Activated naive CD8-positive, alpha-beta T cell treated with anti-CD3 and anti-CD28 coated beads for 36 hours (primary cell): ENCODE data around the gene ANAPC2. TPM values are rescaled to one million over a fixed set of nuclear protein-coding genes. Genes with fewer than 3 reads are reported as not detected.

Experiments used
- DNase-seq: peaks from one replicate; pipeline ENCODE4 v3.0.0; 2021
- H3K27ac Mint-ChIP-seq: one replicate; pipeline ENCODE4 v1.8.0; 2022; ENCODE audit warnings: mild to moderate bottlenecking, moderate library complexity, mixed read lengths
- H3K27me3 Mint-ChIP-seq: one replicate; pipeline ENCODE4 v1.8.0; 2022; ENCODE audit warnings: mild to moderate bottlenecking, mixed read lengths
- H3K36me3 Mint-ChIP-seq: one replicate; pipeline ENCODE4 v1.8.0; 2021; ENCODE audit warnings: mild to moderate bottlenecking, mixed read lengths
- H3K4me1 Mint-ChIP-seq: one replicate; pipeline ENCODE4 v1.8.0; 2021; ENCODE audit warnings: mixed read lengths
- H3K4me3 Mint-ChIP-seq: one replicate; pipeline ENCODE4 v1.8.0; 2022; ENCODE audit warnings: mild to moderate bottlenecking, moderate library complexity, mixed read lengths
- H3K9me3 Mint-ChIP-seq: one replicate; pipeline ENCODE4 v1.8.0; 2022; ENCODE audit warnings: mixed read lengths
- total RNA-seq, 2 experiments: library from RNA; stranded (reverse); gene quantifications; one replicate each; pipeline ENCODE4 v1.2.3, GENCODE V29; 2021

ANAPC2 gene
- total RNA-seq, 2 experiments from 2014 or later = 42.6 to 48.3 TPM

- Mint-ChIP-seq H3K9me3 (no peaks in the 10 kb centered on the region), H3K4me1 (no peaks in the 10 kb centered on the region), H3K36me3 (no peaks in the 10 kb centered on the region), H3K4me3 (no peak overlapping the region), H3K27me3 (peaks cover 30% of the 10 kb centered on the region), H3K27ac (no peak overlapping the region)
- no peak for DNase-seq
These were observed 41.1 kb downstream of the ANAPC2 start for GRCh38 chr9:137147091-137147792.

- Mint-ChIP-seq H3K4me3 (no peak overlapping the region), H3K27ac (no peak overlapping the region), H3K36me3 (no peaks in the 10 kb centered on the region), H3K9me3 (no peaks in the 10 kb centered on the region), H3K4me1 (no peaks in the 10 kb centered on the region), H3K27me3 (peaks cover 38% of the 10 kb centered on the region)
- DNase-seq = no peak
These were observed 41.8 kb downstream of the ANAPC2 start for GRCh38 chr9:137146527-137146918.

GRCh38 chr9:137145731-137146526, 42.4 kb downstream of the ANAPC2 start:
- no peak for DNase-seq
- H3K9me3 Mint-ChIP-seq = no peaks in the 10 kb centered on the region
- H3K36me3 Mint-ChIP-seq = no peaks in the 10 kb centered on the region
- H3K27me3 Mint-ChIP-seq = peaks cover 42% of the 10 kb centered on the region
- H3K4me3 Mint-ChIP-seq = no peak overlapping the region
- no peaks in the 10 kb centered on the region for H3K4me1 Mint-ChIP-seq
- no peak overlapping the region for H3K27ac Mint-ChIP-seq

- Mint-ChIP-seq H3K9me3 (no peaks in the 10 kb centered on the region), H3K36me3 (no peaks in the 10 kb centered on the region), H3K27me3 (peaks cover 62% of the 10 kb centered on the region), H3K4me3 (no peak overlapping the region), H3K27ac (no peak overlapping the region), H3K4me1 (no peaks in the 10 kb centered on the region)
- no peak for DNase-seq
These were observed 44.9 kb downstream of the ANAPC2 start for GRCh38 chr9:137143459-137143858.

- no peak overlapping the region for H3K4me3 Mint-ChIP-seq
- peaks cover 71% of the 10 kb centered on the region for H3K27me3 Mint-ChIP-seq
- no peaks in the 10 kb centered on the region for H3K9me3 Mint-ChIP-seq
- peaks cover 2% of the 10 kb centered on the region for H3K4me1 Mint-ChIP-seq
- no peaks in the 10 kb centered on the region for H3K36me3 Mint-ChIP-seq
- no peak for DNase-seq
- no peak overlapping the region for H3K27ac Mint-ChIP-seq
These were observed 46.1 kb downstream of the ANAPC2 start for GRCh38 chr9:137141976-137142936.

- Mint-ChIP-seq H3K4me1 (peaks cover 2% of the 10 kb centered on the region), H3K4me3 (no peak overlapping the region), H3K9me3 (no peaks in the 10 kb centered on the region), H3K27ac (no peak overlapping the region), H3K27me3 (peaks cover 69% of the 10 kb centered on the region), H3K36me3 (no peaks in the 10 kb centered on the region)
- no peak for DNase-seq
These were observed 47.1 kb downstream of the ANAPC2 start for GRCh38 chr9:137141050-137141810.

GRCh38 chr9:137140151-137141012, 48.0 kb downstream of the ANAPC2 start:
- Mint-ChIP-seq H3K27me3 (peaks cover 75% of the 10 kb centered on the region), H3K4me3 (no peak overlapping the region), H3K4me1 (peaks cover 2% of the 10 kb centered on the region), H3K36me3 (no peaks in the 10 kb centered on the region), H3K9me3 (no peaks in the 10 kb centered on the region), H3K27ac (no peak overlapping the region)
- DNase-seq = no peak

- DNase-seq = no peak
- Mint-ChIP-seq H3K27me3 (peaks cover 78% of the 10 kb centered on the region), H3K36me3 (no peaks in the 10 kb centered on the region), H3K4me1 (peaks cover 2% of the 10 kb centered on the region), H3K27ac (no peak overlapping the region), H3K4me3 (no peak overlapping the region), H3K9me3 (no peaks in the 10 kb centered on the region)
These were observed 48.8 kb downstream of the ANAPC2 start for GRCh38 chr9:137139468-137140150.

- DNase-seq = peak; percentile 54
- H3K4me3 Mint-ChIP-seq = no peak within 1 kb of the TSS
These were observed 49.5 kb downstream of the ANAPC2 start, which contains the start of gene GRIN1 for GRCh38 chr9:137138722-137139467. Gene GRIN1 (plus strand): TSS chr9:137139154. CDS start chr9:137139487, 333 bp downstream.

GRCh38 chr9:137138058-137138721, 50.2 kb downstream of the ANAPC2 start:
- H3K27me3 Mint-ChIP-seq = peaks cover 74% of the 10 kb centered on the region
- no peak for DNase-seq
- H3K36me3 Mint-ChIP-seq = no peaks in the 10 kb centered on the region
- no peak overlapping the region for H3K4me3 Mint-ChIP-seq
- H3K4me1 Mint-ChIP-seq = peaks cover 2% of the 10 kb centered on the region
- H3K27ac Mint-ChIP-seq = no peak overlapping the region
- H3K9me3 Mint-ChIP-seq = no peaks in the 10 kb centered on the region

More at GRCh38 chr9:137138722-137139467, 49.5 kb downstream of the ANAPC2 start, which contains the start of gene GRIN1:
- Mint-ChIP-seq H3K36me3 (no peaks in the 10 kb centered on the region), H3K27ac (no peak within 1 kb of the TSS), H3K9me3 (no peaks in the 10 kb centered on the region), H3K27me3 (peaks cover 77% of the 10 kb centered on the region), H3K4me1 (peaks cover 2% of the 10 kb centered on the region)

GRCh38 chr9:137136881-137137607, 51.3 kb downstream of the ANAPC2 start:
- Mint-ChIP-seq H3K27ac (no peak overlapping the region), H3K27me3 (peaks cover 75% of the 10 kb centered on the region), H3K9me3 (no peaks in the 10 kb centered on the region), H3K36me3 (no peaks in the 10 kb centered on the region), H3K4me1 (peaks cover 2% of the 10 kb centered on the region), H3K4me3 (no peak overlapping the region)
- DNase-seq = no peak
